Muscle of back (tissue), 11 donors: Measurements from ENCODE around the gene LCT. TPM values are rescaled to one million over a fixed set of nuclear protein-coding genes. Genes with fewer than 3 reads are reported as not detected.

Source experiments
- DNase-seq, 3 donors: peaks; one replicate each; pipeline versions ENCODE4 v3.0.0 to v3.0.0-alpha.2; 2013
- polyA plus RNA-seq, 10 donors: library from polyadenylated mRNA; unstranded; fragments of 120-200 nt; gene quantifications; one replicate each; pipeline ENCODE4 v1.2.1, GENCODE V29; 2013; ENCODE audit not compliant: insufficient read length in 10 of 10

Gene LCT
- polyA plus RNA-seq, 10 donors: 0.03 TPM; not detected in 9

DNA sequence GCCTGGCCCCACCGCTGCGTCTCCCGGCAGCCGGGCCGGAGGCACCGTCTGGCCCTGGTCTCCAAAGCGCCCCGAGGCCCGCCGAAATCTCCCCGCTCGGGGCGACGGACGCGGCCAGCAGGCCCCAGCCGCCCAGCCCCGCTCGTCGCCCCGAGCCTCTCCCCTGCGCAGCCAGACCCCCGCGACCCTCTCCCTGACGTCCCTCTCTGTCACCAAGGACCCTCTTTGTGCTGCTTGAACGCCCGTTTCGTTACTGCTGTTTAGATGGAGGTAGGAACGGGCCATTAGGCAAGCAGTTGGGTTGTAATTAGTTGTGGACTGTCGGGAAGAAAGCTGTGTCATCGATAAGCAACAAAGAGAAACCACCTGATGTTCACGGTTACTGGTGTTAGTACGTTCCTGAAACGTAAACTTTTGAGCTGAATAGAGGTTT, 94.6 kb downstream of the LCT start:
- DNase-seq: peak; percentile 56 to 92 (median 74)

- peak; percentile 99 for DNase-seq
Observed at GRCh38 chr2:135741395-135742324, 95.3 kb downstream of the LCT start, which contains the start of gene UBXN4. TSS of gene UBXN4 (plus strand) at chr2:135741855. CDS start at chr2:135741930, 75 bp downstream.

DNA sequence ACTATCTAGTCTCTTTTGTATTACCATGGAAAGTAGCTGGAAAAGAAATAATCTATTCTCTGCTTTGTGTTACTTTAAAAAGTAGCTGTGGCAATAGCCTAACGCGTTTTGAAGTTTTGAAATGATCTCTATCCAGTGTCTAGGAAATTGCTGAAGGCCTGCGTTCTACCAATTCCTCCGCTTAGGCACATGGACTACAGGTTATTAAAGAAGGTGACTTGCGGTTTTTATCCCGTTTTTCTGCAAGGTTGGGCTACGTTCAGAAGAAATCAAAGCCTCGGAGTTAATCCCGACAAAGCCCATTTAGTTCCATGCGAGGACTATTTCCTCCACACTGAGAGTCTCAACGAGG, 96.0 kb downstream of the LCT start:
- DNase-seq: no peak

GRCh38 chr2:135740206-135740605, 96.8 kb downstream of the LCT start:
- no peak for DNase-seq

Other genes with a start within 250 kb of the LCT start
- gene UBXN4, start 95.3 kb downstream of the LCT start, polyA plus RNA-seq: 10 to 100 TPM; 66.9 to 94.0 (median 79.6) TPM
- gene MCM6, start 39.3 kb upstream of the LCT start, polyA plus RNA-seq: 10 to 100 TPM; 22.0 to 40.5 (median 26.3) TPM
- 100 to 1,000 TPM in 5 of 10 donors, 10 to 100 TPM in 5; 76.2 to 118 (median 101) TPM for gene DARS1, start 148.4 kb upstream of the LCT start, polyA plus RNA-seq